Neural cell (in vitro differentiated cells): ENCODE data around the gene MIEF1. TPM values are rescaled to one million over a fixed set of nuclear protein-coding genes. Genes with fewer than 3 reads are reported as not detected.

Experiments
- H2AFZ ChIP-seq: fragments of 200-600, 300-800 bp; sonication (generic), shearing (Covaris generic); 2 replicates; pipeline ENCODE4 v1.6.0; 2014; ENCODE audit warnings: low read depth, mild to moderate bottlenecking, antibody characterized with exemption, low read length, moderate library complexity
- H3F3A ChIP-seq: fragments of 200-600 bp; shearing (Covaris generic); 2 replicates; pipeline ENCODE4 v1.6.1; 2016; ENCODE audit warnings: mild to moderate bottlenecking, moderate library complexity, mixed read lengths, antibody characterized with exemption, low read length; ENCODE audit not compliant: insufficient read depth, poor library complexity, severe bottlenecking
- H3K27ac ChIP-seq: fragments of 200-600, 300-800 bp; sonication (generic), shearing (Covaris generic); 2 replicates; pipeline ENCODE4 v1.5.1; 2014; ENCODE audit warnings: mild to moderate bottlenecking, low read length, moderate library complexity
- H3K27me3 ChIP-seq: fragments of 300-800, 200-600 bp; sonication (generic), shearing (Covaris generic); 2 replicates; pipeline ENCODE4 v1.6.0; 2014; ENCODE audit warnings: mild to moderate bottlenecking, low read depth, low read length, moderate library complexity; ENCODE audit not compliant: insufficient read depth
- H3K36me3 ChIP-seq: fragments of 300-800, 200-600 bp; sonication (generic), shearing (Covaris generic); 2 replicates; pipeline ENCODE4 v1.5.1; 2014; ENCODE audit warnings: mild to moderate bottlenecking, antibody characterized with exemption, low read length, moderate library complexity; ENCODE audit not compliant: insufficient read depth
- H3K4me2 ChIP-seq: fragments of 300-800, 200-600 bp; sonication (generic), shearing (Covaris generic); 2 replicates; pipeline ENCODE4 v1.6.0; 2014; ENCODE audit warnings: mild to moderate bottlenecking, low read length
- H3K4me3 ChIP-seq: fragments of 300-800, 200-600 bp; sonication (generic), shearing (Covaris generic); 2 replicates; pipeline ENCODE4 v1.5.1; 2014; ENCODE audit warnings: mild to moderate bottlenecking, low read length, moderate library complexity
- H3K79me2 ChIP-seq: fragments of 200-600 bp; shearing (Covaris generic); replicated peaks from 2 replicates; pipeline ENCODE4 v1.6.0; 2014; ENCODE audit warnings: mild to moderate bottlenecking, low read length, moderate library complexity; ENCODE audit not compliant: insufficient read depth
- H3K9ac ChIP-seq: fragments of 300-800, 200-600 bp; sonication (generic), shearing (Covaris generic); 2 replicates; pipeline ENCODE4 v1.6.1; 2016; ENCODE audit warnings: mild to moderate bottlenecking, low read length, mixed read lengths
- H3K9me2 ChIP-seq: fragments of 200-600 bp; shearing (Covaris generic); 2 replicates; pipeline ENCODE4 v1.6.1; 2016; ENCODE audit warnings: mild to moderate bottlenecking, low read length, mixed read lengths; ENCODE audit not compliant: insufficient read depth
- H3K9me3 ChIP-seq: fragments of 200-600, 300-800 bp; sonication (generic), shearing (Covaris generic); 2 replicates; pipeline ENCODE4 v1.6.1; 2016; ENCODE audit warnings: mild to moderate bottlenecking, mixed run types, low read length, moderate library complexity, mixed read lengths
- H4K20me1 ChIP-seq: fragments of 200-600 bp; shearing (Covaris generic); 2 replicates; pipeline ENCODE4 v1.6.1; 2016; ENCODE audit warnings: mild to moderate bottlenecking, mixed run types; ENCODE audit not compliant: insufficient read depth
- CTCF ChIP-seq: fragments of 450-650 bp; IDR thresholded peaks from 2 replicates; pipeline ENCODE4 v1.5.1; 2014; ENCODE audit warnings: antibody characterized with exemption, mild to moderate bottlenecking, moderate library complexity; ENCODE audit not compliant: poor library complexity, severe bottlenecking
- EP300 ChIP-seq: fragments of 450-650 bp; conservative IDR thresholded peaks from 2 replicates; pipeline ENCODE4 v1.6.1; 2014; ENCODE audit warnings: antibody characterized with exemption, mild to moderate bottlenecking, moderate library complexity; ENCODE audit not compliant: poor library complexity, severe bottlenecking
- EZH2 ChIP-seq: fragments of 200-600, 300-800 bp; shearing (Covaris generic), sonication (generic); IDR thresholded peaks from 2 replicates; pipeline ENCODE4 v1.6.1; 2014; ENCODE audit warnings: antibody characterized with exemption, low read length, borderline replicate concordance, mild to moderate bottlenecking; ENCODE audit not compliant: insufficient read depth, poor library complexity, severe bottlenecking
- MXI1 ChIP-seq: fragments of 450-650 bp; conservative IDR thresholded peaks from 2 replicates; pipeline ENCODE4 v1.6.1; 2014; ENCODE audit warnings: antibody characterized with exemption, mild to moderate bottlenecking; ENCODE audit not compliant: poor library complexity, severe bottlenecking
- POLR2AphosphoS5 ChIP-seq: IDR thresholded peaks from 2 replicates; pipeline ENCODE4 v1.6.1; 2012
- RAD21 ChIP-seq: fragments of 450-650 bp; conservative IDR thresholded peaks from 2 replicates; pipeline ENCODE4 v1.6.1; 2014; ENCODE audit warnings: antibody characterized with exemption, mild to moderate bottlenecking, moderate library complexity
- REST ChIP-seq: IDR thresholded peaks from 2 replicates; pipeline ENCODE4 v1.6.1; 2012; ENCODE audit warnings: borderline replicate concordance
- SMC3 ChIP-seq: fragments of 450-650 bp; conservative IDR thresholded peaks from 2 replicates; pipeline ENCODE4 v1.6.1; 2014; ENCODE audit warnings: antibody characterized with exemption, mild to moderate bottlenecking, moderate library complexity; ENCODE audit not compliant: poor library complexity
- TAF1 ChIP-seq: IDR thresholded peaks from 2 replicates; pipeline ENCODE4 v1.6.1; 2012; ENCODE audit warnings: low read depth
- polyA plus RNA-seq: library from polyadenylated mRNA; depleted of rRNA; stranded (reverse); fragments of >200 nt; gene quantifications from 2 replicates; pipeline ENCODE4 v1.2.3, GENCODE V29; 2014

MIEF1 gene
- polyA plus RNA-seq, 1 donor from 2014 or later, result 19.8 TPM

GRCh38 chr22:39469681-39470450, 32.2 kb upstream of the MIEF1 start:
- no peaks in the 10 kb centered on the region for H3K27me3 ChIP-seq
- H3K79me2 ChIP-seq, result peaks cover 3% of the 10 kb centered on the region
- H3K9me3 ChIP-seq, result no peaks in the 10 kb centered on the region
- no peak overlapping the region for H3K4me3 ChIP-seq
- H3F3A ChIP-seq, result no peaks in the 10 kb centered on the region
- no peak overlapping the region for H3K4me2 ChIP-seq
- H3K27ac ChIP-seq, result no peak overlapping the region
- no peaks in the 10 kb centered on the region for H4K20me1 ChIP-seq
- no peaks in the 10 kb centered on the region for H3K9me2 ChIP-seq
- no peaks in the 10 kb centered on the region for H3K36me3 ChIP-seq
- H3K9ac ChIP-seq, result no peak overlapping the region
- no peak for TF ChIP-seq SMC3
- TF ChIP-seq REST, result no peak
- no peak overlapping the region for H2AFZ ChIP-seq

GRCh38 chr22:39470451-39471291, 31.4 kb upstream of the MIEF1 start:
- no peaks in the 10 kb centered on the region for H3K27me3 ChIP-seq

More at GRCh38 chr22:39470451-39471291, 31.4 kb upstream of the MIEF1 start:
- H3K79me2 ChIP-seq, result no peaks in the 10 kb centered on the region
- no peak overlapping the region for H2AFZ ChIP-seq
- H3K36me3 ChIP-seq, result no peaks in the 10 kb centered on the region
- no peak for TF ChIP-seq MXI1
- TF ChIP-seq SMC3, result no peak
- TF ChIP-seq REST, result no peak
- TF ChIP-seq EP300, result no peak
- no peak for TF ChIP-seq CTCF
- no peak for TF ChIP-seq RAD21
- no peak for TF ChIP-seq TAF1
- TF ChIP-seq EZH2, result no peak
- no peak for TF ChIP-seq POLR2AphosphoS5
- H4K20me1 ChIP-seq, result no peaks in the 10 kb centered on the region
- H3K9me2 ChIP-seq, result no peaks in the 10 kb centered on the region
- no peaks in the 10 kb centered on the region for H3K9me3 ChIP-seq
- no peaks in the 10 kb centered on the region for H3F3A ChIP-seq
- no peak overlapping the region for H3K27ac ChIP-seq
- no peak overlapping the region for H3K9ac ChIP-seq
- no peak overlapping the region for H3K4me2 ChIP-seq
- H3K4me3 ChIP-seq, result no peak overlapping the region
